Measurements from ENCODE around the gene TFF1.

The TFF1 gene

GRCh38 chr21:42362198-42362597, 4.1 kb downstream of the TFF1 start:
- no peak overlapping the region for H3K4me3 ChIP-seq (ENCODE audit: low read depth, low read length)
- TF ChIP-seq CTCF (IDR thresholded peaks at IDR 0.05; ENCODE audit: low read depth, low read length): no peak

- TF ChIP-seq CTCF (IDR thresholded peaks at IDR 0.05; ENCODE audit: low read depth, low read length): no peak
- H3K4me3 ChIP-seq (ENCODE audit: low read depth, low read length): no peak overlapping the region
These were observed 5.0 kb downstream of the TFF1 start for GRCh38 chr21:42361286-42361685.

GRCh38 chr21:42360317-42360716, 6.0 kb downstream of the TFF1 start:
- no peak overlapping the region for H3K4me3 ChIP-seq (ENCODE audit: low read depth, low read length)
- no peak for TF ChIP-seq CTCF (IDR thresholded peaks at IDR 0.05; ENCODE audit: low read depth, low read length)

- no peak for TF ChIP-seq CTCF (IDR thresholded peaks at IDR 0.05; ENCODE audit: low read depth, low read length)
- no peak overlapping the region for H3K4me3 ChIP-seq (ENCODE audit: low read depth, low read length)
These were observed 7.4 kb downstream of the TFF1 start for GRCh38 chr21:42358937-42359336.

- TF ChIP-seq CTCF (IDR thresholded peaks at IDR 0.05; ENCODE audit: low read depth, low read length): no peak
- no peak overlapping the region for H3K4me3 ChIP-seq (ENCODE audit: low read depth, low read length)
These were observed 8.1 kb downstream of the TFF1 start for GRCh38 chr21:42358261-42358660.

- TF ChIP-seq CTCF (IDR thresholded peaks at IDR 0.05; ENCODE audit: low read depth, low read length): no peak
- H3K4me3 ChIP-seq (ENCODE audit: low read depth, low read length): no peak overlapping the region
These were observed 9.0 kb downstream of the TFF1 start for GRCh38 chr21:42357307-42357706.

- no peak overlapping the region for H3K4me3 ChIP-seq (ENCODE audit: low read depth, low read length)
- no peak for TF ChIP-seq CTCF (IDR thresholded peaks at IDR 0.05; ENCODE audit: low read depth, low read length)
These were observed 9.7 kb downstream of the TFF1 start for GRCh38 chr21:42356650-42357049.
